ENCODE results near the gene RAB40C.

Gene RAB40C

GRCh38 chr16:635573-636205, 45.8 kb downstream of the RAB40C start:
- TF ChIP-seq, protein P1, sequence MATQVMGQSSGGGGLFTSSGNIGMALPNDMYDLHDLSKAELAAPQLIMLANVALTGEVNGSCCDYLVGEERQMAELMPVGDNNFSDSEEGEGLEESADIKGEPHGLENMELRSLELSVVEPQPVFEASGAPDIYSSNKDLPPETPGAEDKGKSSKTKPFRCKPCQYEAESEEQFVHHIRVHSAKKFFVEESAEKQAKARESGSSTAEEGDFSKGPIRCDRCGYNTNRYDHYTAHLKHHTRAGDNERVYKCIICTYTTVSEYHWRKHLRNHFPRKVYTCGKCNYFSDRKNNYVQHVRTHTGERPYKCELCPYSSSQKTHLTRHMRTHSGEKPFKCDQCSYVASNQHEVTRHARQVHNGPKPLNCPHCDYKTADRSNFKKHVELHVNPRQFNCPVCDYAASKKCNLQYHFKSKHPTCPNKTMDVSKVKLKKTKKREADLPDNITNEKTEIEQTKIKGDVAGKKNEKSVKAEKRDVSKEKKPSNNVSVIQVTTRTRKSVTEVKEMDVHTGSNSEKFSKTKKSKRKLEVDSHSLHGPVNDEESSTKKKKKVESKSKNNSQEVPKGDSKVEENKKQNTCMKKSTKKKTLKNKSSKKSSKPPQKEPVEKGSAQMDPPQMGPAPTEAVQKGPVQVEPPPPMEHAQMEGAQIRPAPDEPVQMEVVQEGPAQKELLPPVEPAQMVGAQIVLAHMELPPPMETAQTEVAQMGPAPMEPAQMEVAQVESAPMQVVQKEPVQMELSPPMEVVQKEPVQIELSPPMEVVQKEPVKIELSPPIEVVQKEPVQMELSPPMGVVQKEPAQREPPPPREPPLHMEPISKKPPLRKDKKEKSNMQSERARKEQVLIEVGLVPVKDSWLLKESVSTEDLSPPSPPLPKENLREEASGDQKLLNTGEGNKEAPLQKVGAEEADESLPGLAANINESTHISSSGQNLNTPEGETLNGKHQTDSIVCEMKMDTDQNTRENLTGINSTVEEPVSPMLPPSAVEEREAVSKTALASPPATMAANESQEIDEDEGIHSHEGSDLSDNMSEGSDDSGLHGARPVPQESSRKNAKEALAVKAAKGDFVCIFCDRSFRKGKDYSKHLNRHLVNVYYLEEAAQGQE (IDR thresholded peaks at IDR 0.05; ENCODE audit: insufficient replicate concordance, low read depth) = no peak
- TF ChIP-seq, protein P2, sequence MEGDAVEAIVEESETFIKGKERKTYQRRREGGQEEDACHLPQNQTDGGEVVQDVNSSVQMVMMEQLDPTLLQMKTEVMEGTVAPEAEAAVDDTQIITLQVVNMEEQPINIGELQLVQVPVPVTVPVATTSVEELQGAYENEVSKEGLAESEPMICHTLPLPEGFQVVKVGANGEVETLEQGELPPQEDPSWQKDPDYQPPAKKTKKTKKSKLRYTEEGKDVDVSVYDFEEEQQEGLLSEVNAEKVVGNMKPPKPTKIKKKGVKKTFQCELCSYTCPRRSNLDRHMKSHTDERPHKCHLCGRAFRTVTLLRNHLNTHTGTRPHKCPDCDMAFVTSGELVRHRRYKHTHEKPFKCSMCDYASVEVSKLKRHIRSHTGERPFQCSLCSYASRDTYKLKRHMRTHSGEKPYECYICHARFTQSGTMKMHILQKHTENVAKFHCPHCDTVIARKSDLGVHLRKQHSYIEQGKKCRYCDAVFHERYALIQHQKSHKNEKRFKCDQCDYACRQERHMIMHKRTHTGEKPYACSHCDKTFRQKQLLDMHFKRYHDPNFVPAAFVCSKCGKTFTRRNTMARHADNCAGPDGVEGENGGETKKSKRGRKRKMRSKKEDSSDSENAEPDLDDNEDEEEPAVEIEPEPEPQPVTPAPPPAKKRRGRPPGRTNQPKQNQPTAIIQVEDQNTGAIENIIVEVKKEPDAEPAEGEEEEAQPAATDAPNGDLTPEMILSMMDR (IDR thresholded peaks at IDR 0.05; ENCODE audit: insufficient read depth, low read length) = no peak
- TF ChIP-seq POLR2AphosphoS5 (IDR thresholded peaks at IDR 0.05; ENCODE audit: low read depth) (no peak), SPI1 (IDR thresholded peaks at IDR 0.05; ENCODE audit: borderline replicate concordance, low read depth) (no peak), GABPA (IDR thresholded peaks at IDR 0.05; ENCODE audit: low read depth) (no peak)
- Histone ChIP-seq H3K4me3 (replicated peaks; ENCODE audit: insufficient read depth, low read length) (peak overlapping the region; percentile 72), H3K27me3 (ENCODE audit: insufficient read depth, poor library complexity, severe bottlenecking) (no peaks in the 10 kb centered on the region), H3K27ac (replicated peaks) (peak overlapping the region; percentile 85)
- no peak for DNase-seq (ENCODE audit: low read depth in 1 of 2, low spot score in 1 of 2)

- Histone ChIP-seq H3K4me3 (replicated peaks; ENCODE audit: insufficient read depth, low read length) (peak within 1 kb of the TSS; percentile 72), H3K27ac (replicated peaks) (peak within 1 kb of the TSS; percentile 85), H3K27me3 (ENCODE audit: insufficient read depth, poor library complexity, severe bottlenecking) (no peaks in the 10 kb centered on the region)
- DNase-seq (ENCODE audit: low read depth in 1 of 2, low spot score in 1 of 2) = peak; percentile 95 to 96
- TF ChIP-seq, protein P2 (IDR thresholded peaks at IDR 0.05; ENCODE audit: insufficient read depth, low read length) = no peak
- TF ChIP-seq, protein P1 (IDR thresholded peaks at IDR 0.05; ENCODE audit: insufficient replicate concordance, low read depth) = no peak
- TF ChIP-seq POLR2AphosphoS5 (IDR thresholded peaks at IDR 0.05; ENCODE audit: low read depth) = peak; percentile 61; the same call in 1 of the 2 replicates
- TF ChIP-seq GABPA (IDR thresholded peaks at IDR 0.05; ENCODE audit: low read depth) = peak; percentile 10; the same call in 1 of the 2 replicates
- peak; percentile 20; the same call in 1 of the 2 replicates for TF ChIP-seq SPI1 (IDR thresholded peaks at IDR 0.05; ENCODE audit: borderline replicate concordance, low read depth)
These were observed 46.6 kb downstream of the RAB40C start, which contains the start of gene METTL26 for GRCh38 chr16:636206-637080. TSS of gene METTL26 (minus strand) at chr16:636305. CDS start at chr16:636290, 15 bp downstream.

GRCh38 chr16:637081-638018, 47.5 kb downstream of the RAB40C start:
- DNase-seq (ENCODE audit: low read depth in 1 of 2, low spot score in 1 of 2) = peak; percentile 68 to 84
- Histone ChIP-seq H3K4me3 (replicated peaks; ENCODE audit: insufficient read depth, low read length) (peak overlapping the region; percentile 72), H3K27me3 (ENCODE audit: insufficient read depth, poor library complexity, severe bottlenecking) (no peaks in the 10 kb centered on the region), H3K27ac (replicated peaks) (peak overlapping the region; percentile 85)
- TF ChIP-seq, protein P1 (IDR thresholded peaks at IDR 0.05; ENCODE audit: insufficient replicate concordance, low read depth) = no peak
- TF ChIP-seq SPI1 (IDR thresholded peaks at IDR 0.05; ENCODE audit: borderline replicate concordance, low read depth) (no peak), GABPA (IDR thresholded peaks at IDR 0.05; ENCODE audit: low read depth) (no peak), POLR2AphosphoS5 (IDR thresholded peaks at IDR 0.05; ENCODE audit: low read depth) (no peak)
- TF ChIP-seq, protein P2 (IDR thresholded peaks at IDR 0.05; ENCODE audit: insufficient read depth, low read length) = no peak

All from HL-60 (cell line).